ENCODE measurements around the gene EVPLL.
"Not testable (repeated sequence)": the region's sequence is repeated elsewhere in the genome, so short reads cannot be mapped to it uniquely, and the experiment has no call there.

The EVPLL gene

DNA sequence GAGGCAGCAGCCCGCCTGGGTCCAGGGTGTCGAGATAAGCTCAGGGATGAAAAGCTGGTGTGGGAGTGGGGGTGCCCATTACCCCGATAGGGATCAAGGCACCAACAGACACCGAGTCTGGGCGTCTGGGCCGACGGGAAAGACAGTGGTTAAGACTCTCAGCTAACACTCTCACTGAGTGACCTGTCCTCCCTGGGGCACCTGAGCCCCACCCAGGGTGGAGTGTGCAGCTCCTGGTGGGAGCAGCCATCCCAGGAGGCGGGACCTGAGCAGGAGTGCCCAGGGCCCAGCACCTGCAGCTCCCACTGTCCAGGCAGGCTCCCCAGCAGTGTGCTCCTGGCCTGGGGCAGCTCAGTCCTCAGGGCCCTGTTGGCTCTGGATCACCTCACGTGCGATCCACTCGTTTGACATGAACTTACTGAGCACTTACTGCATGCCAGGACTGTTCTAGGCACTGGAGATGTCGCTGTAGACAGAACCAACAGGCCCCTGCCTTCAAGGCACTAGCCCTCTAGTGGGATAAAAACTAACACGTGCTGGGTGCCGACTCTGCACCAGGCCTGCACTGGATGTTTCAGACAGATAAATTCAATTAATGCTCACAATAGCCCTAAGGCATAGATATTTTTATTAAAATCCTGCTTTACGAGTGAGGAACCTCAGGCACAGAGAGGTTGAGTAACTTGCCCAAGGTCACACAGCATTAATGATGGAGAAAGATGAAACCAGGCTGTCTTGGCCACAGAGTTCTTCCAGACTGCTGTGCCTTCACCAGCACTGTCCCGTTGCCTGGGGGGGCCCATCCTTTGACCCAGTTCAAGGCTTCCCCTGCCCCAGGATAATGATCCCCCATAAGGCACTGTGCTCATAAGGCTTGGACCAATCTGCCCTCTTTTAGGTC is 1.9 kb downstream of the EVPLL start:
- DNase-seq: no peak

DNA sequence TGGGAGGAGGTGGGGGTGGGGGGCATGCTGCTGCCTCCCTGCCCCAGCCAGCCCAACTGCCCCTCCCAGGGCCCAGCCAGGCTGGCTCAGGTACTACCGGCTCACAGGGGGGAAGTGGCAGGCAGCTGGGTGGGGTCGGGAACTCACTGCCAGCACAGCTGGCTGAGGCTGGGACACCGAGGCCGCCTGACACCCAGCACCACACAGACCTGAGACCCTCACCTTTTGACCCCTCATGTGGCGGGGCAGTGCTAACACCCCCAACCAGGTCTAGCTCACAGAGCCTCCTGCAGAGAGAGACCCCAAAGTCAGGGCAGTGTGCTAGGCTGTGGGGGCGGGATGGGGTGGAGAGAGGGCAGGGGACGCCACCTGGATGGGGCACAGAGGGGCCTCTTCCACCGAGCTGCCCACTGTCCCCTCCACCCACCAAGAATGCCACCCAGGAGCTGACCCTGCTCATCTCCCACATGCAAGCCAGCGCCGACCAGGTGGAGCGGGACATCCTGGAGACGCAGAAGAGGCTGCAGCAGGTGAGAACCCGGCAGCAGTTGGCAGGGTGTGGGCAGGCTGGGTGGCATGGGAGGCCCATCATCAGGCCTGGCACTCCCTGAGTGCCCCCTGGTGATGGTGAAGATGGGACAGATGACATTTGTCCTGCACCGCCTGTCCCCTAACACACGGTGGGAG is 3.0 kb downstream of the EVPLL start:
- DNase-seq: no peak

DNA sequence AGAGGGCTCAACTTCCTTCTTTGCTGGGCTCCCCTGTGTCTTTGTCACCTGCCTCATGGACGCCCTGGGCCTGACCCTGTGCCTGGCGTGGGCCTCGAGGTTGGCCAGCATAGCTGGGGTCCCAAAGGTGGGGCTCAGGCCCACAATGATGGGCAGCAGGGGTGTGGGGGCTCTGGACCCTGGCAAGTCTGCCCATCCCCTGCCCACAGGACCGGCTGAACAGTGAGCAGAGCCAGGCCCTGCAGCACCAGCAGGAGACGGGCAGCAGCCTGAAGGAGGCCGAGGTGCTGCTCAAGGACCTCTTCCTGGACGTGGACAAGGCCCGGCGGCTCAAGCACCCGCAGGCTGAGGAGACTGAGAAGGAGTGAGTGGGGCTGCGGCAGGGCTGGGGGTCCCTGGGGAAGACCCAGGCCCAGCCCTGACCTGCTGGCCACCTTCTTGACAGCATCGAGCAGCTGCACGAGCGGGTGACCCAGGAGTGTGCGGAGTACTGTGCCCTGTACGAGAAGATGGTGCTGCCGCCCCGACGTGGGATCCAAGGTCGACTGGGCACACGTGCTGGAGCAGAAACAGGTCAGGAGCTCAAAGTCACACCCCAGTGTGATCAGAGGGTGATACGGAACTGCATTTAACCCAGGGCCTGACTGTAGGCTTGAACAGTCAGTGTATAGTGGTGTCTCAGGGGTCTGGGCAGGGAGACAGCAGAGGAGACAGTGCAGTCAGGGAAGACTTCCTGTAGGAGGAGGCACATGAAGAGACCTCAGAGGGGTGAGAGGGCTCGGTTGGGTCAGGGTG is 3.8 kb downstream of the EVPLL start:
- no peak for DNase-seq

DNA sequence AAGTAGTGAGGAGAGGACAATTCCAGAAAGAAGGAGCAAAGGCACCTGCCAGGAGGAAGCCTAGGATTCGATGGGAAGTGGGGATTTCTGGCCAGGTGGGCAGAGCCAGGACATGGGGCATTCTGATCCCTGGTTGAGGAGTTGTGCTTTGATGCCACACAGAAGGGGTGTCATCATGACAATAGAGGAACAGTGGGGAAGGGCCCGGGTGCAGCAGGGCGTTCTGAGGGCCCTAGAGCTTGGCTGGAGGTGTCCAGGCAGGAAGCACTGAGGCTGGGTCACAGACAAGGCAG is 4.3 kb downstream of the EVPLL start:
- no peak for DNase-seq

DNA sequence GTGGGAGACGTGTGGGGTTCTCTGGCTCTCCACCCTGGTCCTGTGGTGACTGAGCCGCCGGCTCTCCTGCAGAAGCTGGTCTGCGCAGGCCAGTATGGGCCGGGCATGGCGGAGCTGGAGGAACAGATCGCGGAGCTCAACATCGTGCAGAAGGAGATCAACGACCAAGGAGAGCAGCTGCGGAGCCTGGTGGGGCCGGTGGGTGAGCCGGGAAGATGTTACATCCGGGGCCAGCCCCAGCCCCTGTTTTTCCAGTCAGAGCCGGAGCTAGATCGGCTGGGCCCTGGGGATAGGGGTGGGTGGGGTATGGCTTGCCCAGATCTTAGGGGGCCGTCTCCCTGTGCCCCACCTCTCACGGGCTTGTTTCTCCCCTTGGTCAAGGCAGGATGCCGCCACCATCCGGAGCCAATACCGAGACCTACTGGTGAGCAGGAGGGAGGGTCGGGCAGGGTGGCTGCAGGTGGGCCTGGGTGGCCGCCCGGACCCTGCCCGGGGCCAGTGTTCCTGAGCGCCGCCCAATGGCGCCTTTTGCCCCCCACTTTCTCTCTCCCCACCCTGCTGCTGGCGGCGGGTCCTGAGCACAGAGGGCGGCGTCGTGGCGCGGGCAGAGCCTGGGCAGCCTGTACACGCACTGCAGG is 5.0 kb downstream of the EVPLL start:
- DNase-seq: no peak

DNA sequence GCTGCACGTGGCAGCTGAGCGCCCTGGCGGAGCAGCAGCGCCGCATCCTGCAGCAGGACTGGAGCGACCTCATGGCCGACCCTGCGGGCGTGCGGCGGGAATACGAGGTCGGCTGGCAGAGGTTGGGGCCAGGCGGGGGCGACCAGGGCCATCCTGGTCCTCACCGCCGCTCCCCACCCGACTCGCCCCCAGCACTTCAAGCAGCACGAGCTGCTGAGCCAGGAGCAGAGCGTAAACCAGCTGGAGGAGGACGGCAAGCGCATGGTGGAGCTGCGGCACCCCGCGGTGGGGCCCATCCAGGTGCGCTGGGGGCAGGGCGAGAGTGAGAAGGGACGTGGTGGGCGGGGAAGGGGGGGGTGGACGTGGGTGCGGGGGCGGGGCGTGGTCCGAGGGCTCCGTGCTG is 5.5 kb downstream of the EVPLL start:
- not testable (repeated sequence) for DNase-seq

DNA sequence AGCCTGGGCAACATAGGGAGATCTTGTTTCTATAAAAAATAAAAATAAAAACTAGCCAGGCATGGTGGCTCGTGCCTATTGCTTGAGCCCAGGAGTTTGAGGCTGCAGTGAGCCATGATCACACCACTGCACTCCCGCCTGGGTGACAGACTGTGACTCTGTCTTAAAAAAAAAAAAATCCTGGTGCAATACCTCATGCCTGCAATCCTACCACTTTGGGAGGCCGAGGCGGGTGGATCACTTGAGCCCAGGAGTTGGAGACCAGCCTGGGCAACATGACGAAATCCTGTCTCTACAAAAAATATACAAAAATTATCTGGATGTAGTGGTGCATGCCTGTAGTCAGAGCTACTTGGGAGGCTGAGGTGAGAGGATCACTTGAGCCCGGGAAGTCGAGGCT is 6.7 kb downstream of the EVPLL start:
- DNase-seq: not testable (repeated sequence)

DNA sequence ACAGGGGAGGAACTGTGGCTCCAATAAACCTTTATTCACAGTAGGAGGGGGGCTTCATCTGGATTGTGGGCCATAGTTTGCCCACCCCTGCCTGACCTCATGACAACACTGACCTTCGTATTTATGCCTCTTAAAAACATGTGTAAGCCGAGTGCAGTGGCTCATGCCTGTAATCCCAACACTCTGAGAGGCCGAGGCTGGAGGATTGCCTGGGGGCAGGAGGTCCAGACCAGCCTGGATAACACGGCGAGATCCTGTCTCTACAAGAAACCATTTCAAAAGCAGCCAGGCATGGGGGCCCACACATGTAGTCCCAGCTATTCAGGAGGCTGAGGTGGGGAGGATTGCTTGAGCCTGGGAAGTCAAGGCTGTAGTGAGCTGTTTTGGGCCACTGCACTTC is 10.0 kb downstream of the EVPLL start:
- not testable (repeated sequence) for DNase-seq

DNA sequence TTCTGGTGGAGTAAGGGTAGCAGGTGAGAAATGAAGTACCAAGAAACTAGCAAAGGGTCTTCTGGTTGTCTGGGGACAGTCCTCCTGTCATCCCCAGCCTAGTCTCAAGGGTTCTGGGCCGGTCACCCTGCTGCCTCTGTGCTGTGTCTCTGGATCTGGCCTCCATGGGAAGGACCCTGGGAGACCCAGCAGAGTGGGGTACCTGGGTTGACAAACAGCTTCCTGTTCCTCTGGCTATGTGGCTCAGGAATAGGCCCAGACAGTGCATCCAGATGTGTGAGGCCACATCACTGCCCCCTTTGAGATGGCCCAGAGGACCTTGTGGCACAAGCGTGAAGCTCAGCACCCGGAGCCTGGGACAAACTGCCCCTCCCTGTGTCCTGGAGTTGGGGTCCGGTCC is 10.7 kb downstream of the EVPLL start:
- DNase-seq: not testable (repeated sequence)

DNA sequence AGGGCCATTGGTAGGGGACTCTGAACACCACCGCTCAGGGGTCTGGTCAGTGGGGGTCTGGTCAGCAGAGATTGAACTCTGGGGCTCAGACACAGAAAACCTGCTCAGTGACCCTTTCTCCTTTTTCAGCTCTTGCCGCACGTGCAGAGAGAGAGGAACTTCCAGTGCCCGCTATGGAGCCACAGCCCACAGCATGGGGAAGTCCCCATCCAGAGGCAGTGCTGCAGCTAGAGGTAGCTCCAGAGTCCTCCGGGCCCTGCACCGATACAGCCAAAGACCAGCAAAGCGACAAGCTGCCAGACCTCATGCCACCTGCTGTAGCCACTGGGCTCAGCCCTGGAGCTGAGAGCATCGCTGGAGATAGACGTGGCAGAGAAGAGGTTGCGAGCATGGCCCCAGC is 11.2 kb downstream of the EVPLL start:
- not testable (repeated sequence) for DNase-seq

DNA sequence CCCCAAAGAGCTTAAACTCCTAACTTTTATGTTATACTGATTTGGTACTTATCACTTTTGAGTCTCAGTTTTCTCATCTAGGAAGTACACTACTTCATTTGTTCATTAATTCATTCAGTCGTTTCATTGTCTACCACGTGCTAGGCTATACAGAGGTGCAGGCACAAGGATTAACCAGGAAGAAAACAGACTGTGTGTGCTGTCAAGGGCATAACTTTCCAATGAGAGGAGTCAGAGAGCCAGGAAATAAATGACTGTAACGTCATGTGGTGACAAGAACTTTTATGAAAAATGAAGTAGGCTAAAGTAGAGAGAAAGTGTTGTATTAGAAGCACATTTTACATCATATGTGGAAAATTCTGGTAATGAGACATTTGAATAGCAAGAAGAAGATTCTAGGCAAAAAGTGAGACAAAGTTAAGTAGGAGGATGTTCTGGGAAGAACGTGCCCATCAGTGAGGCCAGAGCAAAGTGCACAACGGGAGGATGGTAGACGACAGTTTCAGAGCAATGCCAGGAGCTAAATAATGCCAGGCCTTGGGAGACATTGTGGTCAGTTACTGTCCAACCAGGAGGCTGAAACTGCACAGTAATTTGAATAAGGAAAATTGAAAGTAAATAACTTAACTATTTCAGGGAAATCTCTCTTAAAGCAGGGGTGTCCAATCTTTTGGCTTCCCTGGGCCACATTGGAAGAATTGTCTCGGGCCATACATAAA is 24.5 kb downstream of the EVPLL start:
- DNase-seq: not testable (repeated sequence)

DNA sequence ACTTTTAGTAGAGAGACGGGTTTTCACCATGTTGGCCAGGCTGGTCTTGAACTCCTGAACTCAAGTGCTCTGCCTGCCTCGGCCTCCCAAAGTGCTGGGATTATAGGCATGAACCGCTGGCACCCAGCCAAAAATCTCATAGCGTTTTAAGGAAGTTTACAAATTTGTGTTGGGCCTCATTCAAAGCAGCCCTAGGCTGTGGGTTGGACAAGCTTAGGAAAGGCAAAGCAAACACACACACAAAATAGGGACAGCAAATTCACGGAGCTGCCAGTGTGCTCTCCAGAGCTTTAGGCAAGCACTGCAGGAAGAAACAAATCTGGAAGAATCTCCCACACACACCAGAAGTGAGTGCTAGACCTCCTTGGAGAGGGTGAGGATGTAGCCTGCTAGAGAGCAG is 25.6 kb downstream of the EVPLL start:
- not testable (repeated sequence) for DNase-seq

DNA sequence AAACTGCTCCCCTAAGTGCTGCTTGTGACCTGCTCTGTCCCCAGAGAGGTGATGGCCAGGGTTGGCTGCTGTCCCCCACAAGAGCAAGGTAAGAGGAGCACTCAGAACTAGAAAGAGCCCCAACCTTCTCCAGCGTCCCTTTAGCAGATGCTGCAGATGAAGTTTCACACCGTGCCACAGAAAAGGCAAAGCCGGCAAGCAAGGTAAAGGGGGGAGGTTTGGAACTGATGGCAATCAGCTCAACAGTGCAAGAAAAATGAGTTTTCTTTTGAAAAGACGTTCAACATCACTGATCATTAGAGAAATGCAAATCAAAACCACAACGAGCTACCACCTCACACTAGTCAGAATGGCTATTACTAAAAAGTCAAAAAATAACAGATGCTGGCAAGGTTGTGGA is 26.0 kb downstream of the EVPLL start:
- not testable (repeated sequence) for DNase-seq

DNA sequence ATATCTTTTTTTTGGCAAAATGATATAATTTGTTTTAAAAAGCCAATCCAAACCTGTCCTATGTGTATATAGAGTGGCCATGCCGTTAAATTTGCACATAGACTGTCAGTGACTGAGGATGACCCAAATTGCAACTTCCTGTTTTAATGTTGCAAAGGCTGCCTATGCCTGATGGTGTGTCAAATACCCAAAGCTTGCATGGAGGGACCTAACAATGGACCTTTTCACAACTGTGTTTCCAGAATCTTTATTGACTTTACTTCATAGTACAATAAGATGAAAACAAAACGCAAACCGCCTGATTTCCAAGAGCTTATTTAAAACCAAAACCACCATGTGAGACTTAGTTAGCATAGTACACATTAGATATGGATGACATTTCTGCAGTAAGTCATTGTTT is 31.3 kb downstream of the EVPLL start:
- not testable (repeated sequence) for DNase-seq

DNA sequence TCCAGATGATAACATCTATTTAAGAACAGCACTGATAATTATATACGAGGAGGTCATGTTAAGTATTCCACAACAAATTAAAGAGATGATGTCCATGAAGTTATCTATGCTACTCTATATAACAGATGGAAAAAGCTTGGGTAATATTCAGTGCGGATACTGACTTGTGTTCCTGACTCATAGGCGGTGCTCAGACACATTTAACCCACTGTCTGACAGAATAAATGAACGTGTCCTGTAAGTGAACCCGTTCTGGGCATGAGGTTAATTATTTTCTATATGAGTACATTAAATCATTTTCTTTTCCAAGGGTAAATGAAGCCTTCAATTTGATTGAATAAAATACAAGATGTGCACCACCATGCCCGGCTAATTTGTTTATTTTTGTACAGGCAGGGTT is 31.7 kb downstream of the EVPLL start:
- not testable (repeated sequence) for DNase-seq

DNA sequence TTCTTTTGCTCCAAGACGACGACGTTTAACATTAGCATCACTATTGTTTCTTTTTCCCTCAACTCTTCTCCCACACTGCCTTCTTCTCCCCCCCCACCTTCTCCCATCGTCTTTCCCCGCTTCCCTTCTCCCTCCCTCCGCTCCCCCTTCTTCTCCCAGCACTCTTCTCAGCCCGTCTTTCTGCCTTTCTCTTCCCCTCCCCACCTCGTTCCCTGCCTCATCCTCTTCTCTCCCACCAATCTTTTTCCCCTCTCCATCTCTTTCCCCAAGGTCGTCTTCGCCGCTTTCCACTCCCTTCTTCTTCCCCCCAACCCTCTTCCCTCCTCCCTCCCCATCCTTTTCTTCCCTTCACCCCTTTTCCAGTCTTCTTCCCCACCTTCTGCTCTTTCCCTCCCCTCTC is 33.2 kb downstream of the EVPLL start:
- DNase-seq: not testable (repeated sequence)

DNA sequence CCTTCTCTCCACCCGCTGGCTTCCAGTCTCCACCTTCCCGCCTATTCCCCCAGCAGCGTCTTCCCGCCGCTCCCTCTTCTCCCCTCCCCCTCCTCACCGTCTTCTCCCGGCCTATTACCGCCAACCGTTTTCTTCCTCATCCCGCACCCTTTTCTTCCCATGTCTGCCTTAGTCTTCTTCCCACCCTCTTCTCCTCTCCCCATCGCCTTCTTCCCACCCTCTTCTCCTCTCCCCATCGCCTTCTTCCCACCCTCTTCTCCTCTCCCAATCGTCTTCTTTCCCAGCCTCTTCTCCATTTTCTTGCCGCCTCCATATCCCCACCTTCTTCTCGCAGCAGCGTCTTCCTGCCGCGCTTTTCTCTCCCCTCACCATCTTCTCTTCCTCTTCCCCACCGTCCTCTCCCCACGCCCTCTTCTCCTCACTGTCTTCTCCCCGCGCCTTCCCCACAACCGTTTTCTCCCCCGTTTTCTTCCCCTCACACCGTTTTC is 33.8 kb downstream of the EVPLL start:
- DNase-seq: not testable (repeated sequence)

DNA sequence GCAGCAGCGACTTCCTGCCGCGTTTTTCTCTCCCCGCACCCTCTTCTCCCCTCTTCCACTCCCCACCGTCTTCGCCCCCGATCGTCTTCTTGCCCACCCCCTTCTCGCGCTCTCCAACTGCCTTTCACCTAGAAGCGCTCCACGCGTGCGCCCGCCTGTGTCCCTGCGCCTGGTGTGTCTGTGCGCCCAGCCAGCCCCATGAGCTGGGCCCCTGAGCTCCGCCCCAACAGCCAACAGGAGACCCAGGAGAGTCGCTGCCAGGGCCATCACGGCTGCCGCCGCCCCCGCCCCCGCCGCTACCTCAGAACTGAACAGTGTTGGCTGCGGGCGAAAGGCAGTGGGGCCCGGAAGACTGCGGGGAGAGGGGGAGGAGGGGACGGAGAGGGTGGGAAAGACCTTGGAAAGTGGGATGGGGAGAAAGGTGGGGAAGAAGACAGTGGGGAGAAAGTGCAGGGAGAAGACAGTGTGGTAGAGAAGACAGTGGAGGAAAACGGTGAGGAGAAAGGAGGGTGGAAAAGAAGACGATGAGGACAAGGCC is 34.5 kb downstream of the EVPLL start:
- not testable (repeated sequence) for DNase-seq

DNA sequence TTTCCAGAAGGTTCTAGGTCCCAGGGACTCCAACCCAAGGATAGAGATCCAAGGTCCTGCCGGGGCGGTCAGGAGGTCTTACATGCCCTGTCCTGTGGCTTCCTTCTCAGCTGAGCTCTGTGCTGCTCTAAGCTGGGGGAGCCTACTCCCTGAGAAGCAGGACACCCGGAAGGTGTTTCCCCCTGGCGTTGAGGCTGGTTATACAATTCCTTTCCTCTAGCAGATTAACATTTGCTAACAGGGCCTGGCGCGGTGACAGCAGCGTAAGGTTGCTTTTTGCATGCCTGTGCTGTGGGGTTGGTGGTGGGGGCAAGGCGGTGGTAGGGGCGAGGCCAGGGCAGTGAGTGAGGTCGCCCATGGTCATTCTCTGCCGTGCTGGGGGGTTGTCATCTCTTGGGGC is 43.9 kb downstream of the EVPLL start:
- not testable (repeated sequence) for DNase-seq

DNA sequence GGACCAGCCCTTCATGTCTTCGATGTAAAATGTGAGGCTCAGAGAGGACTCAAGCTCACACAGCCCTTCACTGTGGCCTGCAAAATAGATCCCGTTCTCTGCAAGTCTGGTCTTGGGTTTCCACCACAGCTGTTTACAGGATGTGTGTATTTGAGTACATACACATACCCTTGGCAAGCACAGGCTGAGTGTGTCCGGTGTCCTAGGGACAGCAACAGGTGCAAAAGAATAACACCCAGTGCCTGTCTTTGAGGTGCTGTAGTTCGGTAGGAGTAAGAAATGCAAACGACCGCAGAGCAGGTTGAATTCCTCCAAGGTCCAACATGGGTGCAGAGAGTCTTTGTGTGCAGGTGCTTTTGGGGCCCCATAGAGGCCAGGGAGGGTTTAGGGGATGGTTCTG is 44.9 kb downstream of the EVPLL start:
- DNase-seq: not testable (repeated sequence)

DNA sequence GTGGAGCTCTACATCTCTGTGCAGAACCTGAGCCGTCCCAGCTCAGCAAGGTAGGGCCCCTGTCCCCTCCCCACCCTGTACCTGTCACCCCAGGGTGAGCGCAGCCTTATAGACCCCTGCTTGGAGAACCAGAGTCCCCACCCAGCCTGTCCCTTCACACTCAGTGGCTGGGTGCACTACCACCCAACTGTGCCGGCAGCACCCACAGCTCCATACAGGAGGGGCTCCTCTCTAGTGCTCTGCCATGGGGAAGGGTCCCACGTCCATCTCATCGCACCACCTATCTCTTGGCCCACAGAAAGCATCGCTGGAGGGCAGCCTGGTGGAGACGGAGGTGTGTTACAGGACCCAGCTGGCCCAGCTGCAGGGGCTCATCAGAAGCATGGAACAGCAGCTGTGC is 45.4 kb downstream of the EVPLL start:
- not testable (repeated sequence) for DNase-seq

DNA sequence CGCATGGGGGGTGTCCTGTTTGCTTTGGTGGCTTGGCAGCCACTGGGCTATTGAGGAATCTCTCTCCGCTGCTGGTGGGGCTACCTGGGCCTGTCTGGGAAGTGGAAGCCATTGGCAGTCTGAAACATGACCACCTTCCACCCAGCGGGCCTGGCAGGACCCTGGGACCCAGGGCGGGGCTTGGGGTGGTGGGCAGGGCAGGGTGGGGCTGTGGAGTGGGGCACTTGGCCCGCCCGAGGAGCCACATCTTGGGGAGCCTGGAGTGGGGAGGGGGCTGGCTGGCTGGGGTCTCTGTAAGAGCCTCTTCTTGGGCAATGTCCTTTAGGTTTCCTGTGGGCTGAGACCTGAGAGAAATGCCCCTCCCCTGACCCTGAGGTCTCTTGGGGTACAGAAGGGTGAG is 48.0 kb downstream of the EVPLL start:
- DNase-seq: not testable (repeated sequence)
